MM.1S (cell line): ENCODE data around the gene FAM120A.

Experiments
- EZH2 ChIP-seq: fragments of 300-600 bp; sonication (generic); optimal IDR thresholded peaks from 2 replicates; pipeline ENCODE3; 2017; ENCODE audit warnings: low read depth, mild to moderate bottlenecking, antibody characterized with exemption, low read length, mixed read lengths
- EZH2phosphoT487 ChIP-seq: fragments of 300-600 bp; sonication (generic); IDR thresholded peaks from 2 replicates; pipeline ENCODE4 v1.6.1; 2018; ENCODE audit warnings: antibody characterized with exemption, low read length
- TF ChIP-seq, protein P1 (sequence below): fragments of 300-600 bp; sonication (generic); IDR thresholded peaks from 2 replicates; pipeline ENCODE4 v1.5.1; 2016; ENCODE audit warnings: antibody characterized with exemption, low read length, mixed read lengths

DNA sequence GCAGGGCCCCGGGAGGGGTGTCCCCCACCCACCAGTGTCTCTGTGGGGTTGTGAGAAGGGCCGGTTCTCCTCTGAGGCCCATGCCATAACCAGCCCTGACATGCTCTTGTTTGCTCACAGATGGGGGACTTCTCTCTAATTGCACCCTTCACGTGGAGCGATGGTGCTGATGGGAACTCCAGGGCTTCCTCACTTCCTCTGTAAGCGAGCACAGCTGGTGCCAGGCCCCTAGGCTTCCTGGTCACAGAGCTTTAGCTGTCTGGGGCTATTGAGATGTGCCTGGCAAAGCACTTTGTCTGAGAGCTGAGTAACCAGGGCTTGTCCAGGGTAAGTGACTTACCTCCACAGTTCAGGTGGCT is 161.3 kb downstream of the FAM120A start:
- TF ChIP-seq, protein P1, sequence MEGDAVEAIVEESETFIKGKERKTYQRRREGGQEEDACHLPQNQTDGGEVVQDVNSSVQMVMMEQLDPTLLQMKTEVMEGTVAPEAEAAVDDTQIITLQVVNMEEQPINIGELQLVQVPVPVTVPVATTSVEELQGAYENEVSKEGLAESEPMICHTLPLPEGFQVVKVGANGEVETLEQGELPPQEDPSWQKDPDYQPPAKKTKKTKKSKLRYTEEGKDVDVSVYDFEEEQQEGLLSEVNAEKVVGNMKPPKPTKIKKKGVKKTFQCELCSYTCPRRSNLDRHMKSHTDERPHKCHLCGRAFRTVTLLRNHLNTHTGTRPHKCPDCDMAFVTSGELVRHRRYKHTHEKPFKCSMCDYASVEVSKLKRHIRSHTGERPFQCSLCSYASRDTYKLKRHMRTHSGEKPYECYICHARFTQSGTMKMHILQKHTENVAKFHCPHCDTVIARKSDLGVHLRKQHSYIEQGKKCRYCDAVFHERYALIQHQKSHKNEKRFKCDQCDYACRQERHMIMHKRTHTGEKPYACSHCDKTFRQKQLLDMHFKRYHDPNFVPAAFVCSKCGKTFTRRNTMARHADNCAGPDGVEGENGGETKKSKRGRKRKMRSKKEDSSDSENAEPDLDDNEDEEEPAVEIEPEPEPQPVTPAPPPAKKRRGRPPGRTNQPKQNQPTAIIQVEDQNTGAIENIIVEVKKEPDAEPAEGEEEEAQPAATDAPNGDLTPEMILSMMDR: no peak
- no peak for TF ChIP-seq EZH2
- TF ChIP-seq EZH2phosphoT487: no peak
